Activated CD4-positive, alpha-beta T cell treated with anti-CD3 and anti-CD28 coated beads, Interleukin-2, amount 10 ng/mL, durations not matched to agents 7 days and 5 days (primary cell): ENCODE data around the gene BTG4. TPM values are rescaled to one million over a fixed set of nuclear protein-coding genes. Genes with fewer than 3 reads are reported as not detected.

Experiments
- CTCF ChIA-PET: fragments of 350-600 bp; sonication (Branson Sonifier 250); formaldehyde crosslinking; loops from one replicate; lab custom pipeline; 2021; ENCODE audit warnings: antibody characterized with exemption; lab: Charles Lee
- POLR2A ChIA-PET: fragments of 350-600 bp; sonication (Branson Sonifier 250); formaldehyde crosslinking; loops from one replicate; lab custom pipeline; 2021; ENCODE audit warnings: antibody characterized with exemption; lab: Charles Lee
- DNase-seq: peaks from one replicate; pipeline ENCODE4 v3.0.0-alpha.2; 2020
- H3K27ac Mint-ChIP-seq: one replicate; pipeline ENCODE4 v1.8.0; 2021; ENCODE audit warnings: mild to moderate bottlenecking, moderate library complexity, mixed read lengths
- H3K27me3 Mint-ChIP-seq: one replicate; pipeline ENCODE4 v1.8.0; 2021; ENCODE audit warnings: mixed read lengths
- H3K36me3 Mint-ChIP-seq: one replicate; pipeline ENCODE4 v1.8.0; 2021; ENCODE audit warnings: low read depth, mixed read lengths
- H3K4me1 Mint-ChIP-seq: one replicate; pipeline ENCODE4 v1.8.0; 2021; ENCODE audit warnings: mixed read lengths
- H3K4me3 Mint-ChIP-seq: one replicate; pipeline ENCODE4 v1.8.0; 2021; ENCODE audit warnings: mild to moderate bottlenecking, moderate library complexity, mixed read lengths
- H3K9me3 Mint-ChIP-seq: one replicate; pipeline ENCODE4 v1.8.0; 2021; ENCODE audit warnings: mixed read lengths
- total RNA-seq, 2 experiments: library from RNA; stranded (reverse); gene quantifications; one replicate each; pipeline ENCODE4 v1.2.3, GENCODE V29; 2021

Gene BTG4
- total RNA-seq, 2 experiments from 2014 or later, result not detected

GRCh38 chr11:111514216-111515031 lies 2.2 kb upstream of the BTG4 start, which contains the start of gene HOATZ:
Gene HOATZ (plus strand): TSS chr11:111514778. CDS start chr11:111514785, 7 bp downstream.
- POLR2A ChIA-PET, result no interaction called here
- H3K4me1 Mint-ChIP-seq, result peaks cover 18% of the 10 kb centered on the region
- peaks cover 3% of the 10 kb centered on the region for H3K9me3 Mint-ChIP-seq
- peaks cover 41% of the 10 kb centered on the region for H3K27me3 Mint-ChIP-seq
- CTCF ChIA-PET, result interaction anchor here (0.7 kb wide), 1 partner anchor 12 kb away, joined by 3 read pairs; no protein-coding TSS in a partner anchor
- DNase-seq, result no peak
- no peaks in the 10 kb centered on the region for H3K36me3 Mint-ChIP-seq
- H3K4me3 Mint-ChIP-seq, result peak within 1 kb of the TSS; percentile 24
- no peak within 1 kb of the TSS for H3K27ac Mint-ChIP-seq

- H3K27me3 Mint-ChIP-seq, result peaks cover 44% of the 10 kb centered on the region
- peaks cover 3% of the 10 kb centered on the region for H3K9me3 Mint-ChIP-seq
- POLR2A ChIA-PET, result interaction anchor here (0.6 kb wide), 1 partner anchor 1198 kb away, joined by 4 read pairs; no protein-coding TSS in a partner anchor
These were observed 1.0 kb upstream of the BTG4 start for GRCh38 chr11:111513240-111513605.

DNA sequence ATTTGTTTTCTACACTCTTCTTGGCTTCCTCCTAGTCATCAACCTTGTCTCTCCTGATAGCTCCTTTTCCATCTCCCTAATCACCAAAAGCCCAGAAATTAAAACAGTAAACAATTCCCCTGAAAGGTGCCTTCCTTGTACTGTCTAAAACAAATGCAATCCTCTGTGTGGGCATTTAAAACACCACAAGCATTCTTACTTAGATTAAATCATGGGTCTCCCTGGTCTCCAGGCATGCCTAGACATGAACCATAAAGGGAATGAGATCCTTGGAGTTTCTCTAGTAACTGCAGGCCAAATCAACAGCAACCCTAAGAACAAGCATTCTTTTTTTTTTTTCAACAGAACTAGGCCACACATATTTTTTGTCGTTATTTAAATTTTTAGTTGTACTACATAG lies 1.9 kb downstream of the BTG4 start:
- no peak for DNase-seq
- CTCF ChIA-PET, result interaction anchor here (0.6 to 1.5 kb wide), 4 partner anchors 10 to 81 kb away, joined by 3 read pairs; no protein-coding TSS in a partner anchor
- peaks cover 59% of the 10 kb centered on the region for H3K27me3 Mint-ChIP-seq
- H3K4me1 Mint-ChIP-seq, result peaks cover 17% of the 10 kb centered on the region
- POLR2A ChIA-PET, result no interaction called here
- H3K36me3 Mint-ChIP-seq, result no peaks in the 10 kb centered on the region
- H3K4me3 Mint-ChIP-seq, result no peak overlapping the region
- H3K9me3 Mint-ChIP-seq, result peaks cover 3% of the 10 kb centered on the region
- H3K27ac Mint-ChIP-seq, result no peak overlapping the region

More at GRCh38 chr11:111513240-111513605, 1.0 kb upstream of the BTG4 start:
- peaks cover 18% of the 10 kb centered on the region for H3K4me1 Mint-ChIP-seq
- H3K4me3 Mint-ChIP-seq, result no peak overlapping the region
- no peaks in the 10 kb centered on the region for H3K36me3 Mint-ChIP-seq
- CTCF ChIA-PET, result interaction anchor here (0.6 to 1.3 kb wide), 4 partner anchors 10 to 388 kb away, joined by 3 to 4 read pairs (median 3); no protein-coding TSS in a partner anchor
- no peak for DNase-seq
- no peak overlapping the region for H3K27ac Mint-ChIP-seq

DNA sequence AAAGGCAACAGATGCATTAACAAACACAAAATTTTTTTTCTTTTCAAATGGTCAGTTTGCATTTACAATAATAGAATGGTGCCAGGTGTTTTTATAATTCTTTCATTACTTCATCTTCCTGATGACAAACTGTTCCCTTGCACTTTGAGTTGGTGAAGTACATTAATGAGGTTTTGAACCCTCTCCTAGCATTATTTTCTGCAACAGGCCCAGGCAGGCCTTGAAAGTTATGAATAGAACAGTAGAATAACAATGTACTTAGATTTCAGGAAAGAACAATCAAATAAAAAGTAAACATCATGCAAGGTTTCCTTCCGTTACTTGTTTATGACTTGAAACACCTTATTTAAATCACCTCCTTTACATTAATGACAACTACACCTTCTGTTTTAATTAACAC lies 9.6 kb downstream of the BTG4 start:
- no peaks in the 10 kb centered on the region for H3K9me3 Mint-ChIP-seq
- no peak overlapping the region for H3K4me3 Mint-ChIP-seq
- DNase-seq, result no peak
- CTCF ChIA-PET, result no interaction called here
- H3K4me1 Mint-ChIP-seq, result no peaks in the 10 kb centered on the region
- H3K36me3 Mint-ChIP-seq, result no peaks in the 10 kb centered on the region
- POLR2A ChIA-PET, result no interaction called here
- H3K27ac Mint-ChIP-seq, result no peak overlapping the region
- peaks cover 59% of the 10 kb centered on the region for H3K27me3 Mint-ChIP-seq

DNA sequence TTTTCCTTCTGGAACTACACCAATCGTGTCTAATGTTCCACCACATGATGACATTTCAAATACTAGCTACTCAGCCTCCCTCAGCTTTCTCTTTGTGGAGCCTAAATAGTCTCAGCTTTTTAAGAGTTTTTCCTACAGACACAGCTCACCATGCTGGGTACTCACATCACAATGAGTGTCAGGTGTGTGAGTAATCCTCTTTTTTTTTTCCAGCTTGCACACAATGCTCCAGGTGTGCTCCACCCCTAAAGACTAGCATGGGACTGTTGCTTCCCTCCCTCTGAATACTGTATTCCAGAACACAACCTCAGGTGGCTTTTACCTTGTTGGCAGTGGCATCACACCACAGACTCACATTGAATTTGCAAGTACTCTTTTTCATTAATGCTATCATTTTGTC lies 11.7 kb downstream of the BTG4 start:
- Mint-ChIP-seq H3K4me1 (no peaks in the 10 kb centered on the region), H3K36me3 (no peaks in the 10 kb centered on the region), H3K4me3 (no peak overlapping the region), H3K9me3 (no peaks in the 10 kb centered on the region), H3K27me3 (peaks cover 55% of the 10 kb centered on the region), H3K27ac (no peak overlapping the region)
- DNase-seq, result no peak
- ChIA-PET POLR2A (no interaction called here), CTCF (interaction anchor here (0.6 to 1.0 kb wide), 3 partner anchors 9 to 130 kb away, joined by 3 to 5 read pairs (median 3); no protein-coding TSS in a partner anchor)

GRCh38 chr11:111499483-111499882 lies 12.7 kb downstream of the BTG4 start:
- POLR2A ChIA-PET, result no interaction called here
- CTCF ChIA-PET, result no interaction called here
- Mint-ChIP-seq H3K4me1 (no peaks in the 10 kb centered on the region), H3K36me3 (no peaks in the 10 kb centered on the region), H3K27me3 (peaks cover 53% of the 10 kb centered on the region), H3K4me3 (no peak overlapping the region), H3K27ac (no peak overlapping the region), H3K9me3 (no peaks in the 10 kb centered on the region)
- DNase-seq, result no peak

- Mint-ChIP-seq H3K9me3 (no peaks in the 10 kb centered on the region), H3K27me3 (peaks cover 38% of the 10 kb centered on the region), H3K36me3 (no peaks in the 10 kb centered on the region), H3K27ac (no peak overlapping the region), H3K4me3 (no peak overlapping the region), H3K4me1 (no peaks in the 10 kb centered on the region)
- POLR2A ChIA-PET, result no interaction called here
- CTCF ChIA-PET, result no interaction called here
- no peak for DNase-seq
These were observed 18.1 kb downstream of the BTG4 start for GRCh38 chr11:111494040-111494439.

GRCh38 chr11:111490496-111490895 lies 21.7 kb downstream of the BTG4 start:
- Mint-ChIP-seq H3K36me3 (no peaks in the 10 kb centered on the region), H3K4me3 (no peak overlapping the region), H3K27ac (no peak overlapping the region), H3K27me3 (peaks cover 30% of the 10 kb centered on the region), H3K4me1 (no peaks in the 10 kb centered on the region), H3K9me3 (no peaks in the 10 kb centered on the region)
- ChIA-PET POLR2A (no interaction called here), CTCF (no interaction called here)
- DNase-seq, result no peak

- peaks cover 43% of the 10 kb centered on the region for H3K27me3 Mint-ChIP-seq
These were observed 28.8 kb downstream of the BTG4 start for GRCh38 chr11:111483431-111483830.

DNA sequence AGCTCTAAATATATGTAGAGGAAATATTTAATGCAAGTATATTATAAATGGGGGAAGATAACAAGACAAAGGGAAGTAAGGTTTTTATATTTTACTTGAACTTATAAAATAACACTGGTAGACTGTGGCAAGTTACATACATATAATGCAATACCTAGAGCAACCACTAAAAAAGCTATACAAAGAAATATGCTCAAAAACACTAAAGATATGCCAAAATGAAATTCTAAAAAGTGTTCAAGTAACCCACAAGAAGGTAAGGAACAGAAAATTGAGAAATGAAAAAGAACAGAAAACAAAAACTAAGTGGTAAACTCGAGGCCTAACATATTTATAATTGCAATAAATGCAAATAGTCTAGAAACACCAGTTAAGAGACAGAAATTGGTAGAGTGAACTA lies 32.5 kb downstream of the BTG4 start:
- no peak overlapping the region for H3K27ac Mint-ChIP-seq
- ChIA-PET CTCF (no interaction called here), POLR2A (no interaction called here)
- peaks cover 3% of the 10 kb centered on the region for H3K4me1 Mint-ChIP-seq
- DNase-seq, result no peak
- peaks cover 4% of the 10 kb centered on the region for H3K36me3 Mint-ChIP-seq
- no peak overlapping the region for H3K4me3 Mint-ChIP-seq
- H3K9me3 Mint-ChIP-seq, result peaks cover 19% of the 10 kb centered on the region
- H3K27me3 Mint-ChIP-seq, result peaks cover 37% of the 10 kb centered on the region

More at GRCh38 chr11:111483431-111483830, 28.8 kb downstream of the BTG4 start:
- Mint-ChIP-seq H3K9me3 (peaks cover 19% of the 10 kb centered on the region), H3K36me3 (peaks cover 4% of the 10 kb centered on the region), H3K27ac (no peak overlapping the region), H3K4me1 (peaks cover 3% of the 10 kb centered on the region), H3K4me3 (no peak overlapping the region)
- ChIA-PET CTCF (no interaction called here), POLR2A (no interaction called here)
- no peak for DNase-seq

DNA sequence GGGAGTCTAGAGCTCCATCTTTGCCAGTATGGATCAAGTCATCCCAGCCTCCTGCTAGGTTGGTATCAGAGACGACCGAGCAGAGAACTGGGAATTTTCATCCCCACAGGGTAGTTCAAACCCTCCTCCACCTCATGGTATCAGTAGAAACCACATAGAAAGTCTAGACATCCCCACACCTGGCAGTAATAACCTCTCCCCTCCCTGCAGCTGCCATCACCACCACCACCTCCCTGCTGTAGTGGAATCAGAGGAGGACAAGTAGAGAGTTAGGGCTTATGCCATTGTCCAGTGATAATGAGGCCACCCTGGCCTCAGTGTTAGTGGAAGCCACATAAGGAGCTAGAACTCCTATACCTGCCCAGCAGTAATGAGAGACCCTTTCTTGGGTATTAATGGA lies 34.3 kb downstream of the BTG4 start:
- Mint-ChIP-seq H3K36me3 (peaks cover under 1% of the 10 kb centered on the region), H3K9me3 (peaks cover 6% of the 10 kb centered on the region), H3K4me3 (no peak overlapping the region), H3K27ac (no peak overlapping the region), H3K4me1 (peaks cover 3% of the 10 kb centered on the region), H3K27me3 (peaks cover 24% of the 10 kb centered on the region)
- CTCF ChIA-PET, result no interaction called here
- DNase-seq, result no peak
- POLR2A ChIA-PET, result no interaction called here

GRCh38 chr11:111476956-111477355 lies 35.2 kb downstream of the BTG4 start:
- H3K36me3 Mint-ChIP-seq, result no peaks in the 10 kb centered on the region
- POLR2A ChIA-PET, result no interaction called here
- H3K9me3 Mint-ChIP-seq, result no peaks in the 10 kb centered on the region
- H3K27me3 Mint-ChIP-seq, result peaks cover 18% of the 10 kb centered on the region
- no peak overlapping the region for H3K27ac Mint-ChIP-seq
- H3K4me3 Mint-ChIP-seq, result no peak overlapping the region
- peaks cover 3% of the 10 kb centered on the region for H3K4me1 Mint-ChIP-seq
- CTCF ChIA-PET, result interaction anchor here (1.7 kb wide), 1 partner anchor 13 kb away, joined by 5 read pairs; no protein-coding TSS in a partner anchor
- no peak for DNase-seq

DNA sequence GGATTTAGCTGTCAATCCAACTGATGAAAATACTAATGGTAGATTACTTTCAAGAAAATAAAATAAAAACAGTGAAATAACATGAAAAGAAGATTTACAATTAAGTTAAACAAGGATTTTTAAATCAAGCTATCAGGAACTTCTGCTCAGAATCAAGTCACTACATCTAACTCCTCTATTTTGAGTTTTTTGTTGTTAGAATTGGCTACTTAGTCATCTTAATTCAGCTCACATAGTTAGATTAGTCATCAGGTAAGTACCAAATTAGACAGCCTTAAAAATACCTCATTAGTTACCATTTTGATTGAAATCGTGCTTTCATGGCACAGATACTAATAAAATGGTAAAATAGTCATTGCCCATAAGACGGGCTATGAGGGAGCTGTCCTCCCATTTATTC lies 35.8 kb downstream of the BTG4 start:
- ChIA-PET POLR2A (no interaction called here), CTCF (interaction anchor here (1.7 kb wide), 1 partner anchor 12 kb away, joined by 5 read pairs; no protein-coding TSS in a partner anchor)
- no peaks in the 10 kb centered on the region for H3K36me3 Mint-ChIP-seq
- H3K9me3 Mint-ChIP-seq, result no peaks in the 10 kb centered on the region
- no peak overlapping the region for H3K27ac Mint-ChIP-seq
- H3K4me1 Mint-ChIP-seq, result peaks cover 3% of the 10 kb centered on the region
- no peak for DNase-seq
- no peak overlapping the region for H3K4me3 Mint-ChIP-seq
- peaks cover 18% of the 10 kb centered on the region for H3K27me3 Mint-ChIP-seq
